Mucosa of descending colon (tissue), 3 donors: ENCODE data around the gene UGT1A6. TPM values are rescaled to one million over a fixed set of nuclear protein-coding genes. Genes with fewer than 3 reads are reported as not detected.

Source experiments
- ATAC-seq: fragments of 200-7000 bp; cut with Tn5 transposase; one replicate; pipeline ENCODE4 v1.9.1; 2020; ENCODE audit warnings: mild to moderate bottlenecking, moderate library complexity
- DNase-seq, 3 donors: peaks; one replicate each; pipeline ENCODE4 v3.0.0-alpha.2; 2020
- H3K36me3 ChIP-seq: fragments of 200-600 bp; one replicate; pipeline ENCODE4 v1.8.0; 2021; ENCODE audit warnings: low read depth, mild to moderate bottlenecking
- H3K4me1 ChIP-seq: fragments of 200-600 bp; one replicate; pipeline ENCODE4 v1.8.0; 2021; ENCODE audit warnings: low read depth, mild to moderate bottlenecking
- H3K4me3 ChIP-seq: fragments of 200-600 bp; one replicate; pipeline ENCODE4 v1.8.0; 2021; ENCODE audit warnings: mild to moderate bottlenecking
- H3K9me3 ChIP-seq: fragments of 200-600 bp; one replicate; pipeline ENCODE4 v1.8.0; 2021; ENCODE audit warnings: mild to moderate bottlenecking
- CTCF ChIP-seq: fragments of 200-600 bp; IDR thresholded peaks from one replicate; pipeline ENCODE4 v1.8.0; 2022; ENCODE audit warnings: antibody characterized with exemption, mild to moderate bottlenecking
- intact Hi-C, 2 donors: fragments of 100-400 bp; cut with DNase I in 1 of 2; cut with micrococcal nuclease in 1 of 2; formaldehyde crosslinking; loops; one replicate each; pipeline versions ENCODE4 v1.11.0 to v1.11.1; 2022; cut with DNase I, micrococcal nuclease
- total RNA-seq, 3 donors: library from RNA; stranded (reverse); fragmentation: NEBNext Ultra II Directional in 2 of 3; extraction: Animal tissue kit (Norgen Biotek cat#: 25700) in 2 of 3; gene quantifications; one replicate each; pipeline versions ENCODE4 v1.2.1 to v1.2.4, GENCODE V29; 2021 to 2023
- donor health status: DM: no; HTN: no; CAD: no; lungs with moderate emphysema.
- donor health status: DM: no; HTN: no; CAD: no.
- donor health status: DM: no; HTN: yes; CAD: no.

UGT1A6 gene
- total RNA-seq, 3 donors from 2014 or later, result 8.5 to 19.3 (median 8.7) TPM

GRCh38 chr2:233795735-233796171 lies 103.1 kb downstream of the UGT1A6 start:
- no peak for TF ChIP-seq CTCF
- no peak for DNase-seq
- no peak for ATAC-seq
- Histone ChIP-seq H3K4me3 (no peak overlapping the region), H3K9me3 (no peaks in the 10 kb centered on the region), H3K36me3 (no peaks in the 10 kb centered on the region), H3K4me1 (no peaks in the 10 kb centered on the region)
- intact Hi-C loops, result no loop called here

GRCh38 chr2:233796254-233796653 lies 103.6 kb downstream of the UGT1A6 start:
- Histone ChIP-seq H3K9me3 (no peaks in the 10 kb centered on the region), H3K4me1 (no peaks in the 10 kb centered on the region), H3K36me3 (no peaks in the 10 kb centered on the region), H3K4me3 (no peak overlapping the region)
- DNase-seq, result no peak
- ATAC-seq, result no peak
- intact Hi-C loops, result no loop called here
- TF ChIP-seq CTCF, result no peak

- ATAC-seq (no peak), DNase-seq (no peak)
- Histone ChIP-seq H3K4me1 (no peaks in the 10 kb centered on the region), H3K9me3 (no peaks in the 10 kb centered on the region), H3K36me3 (no peaks in the 10 kb centered on the region), H3K4me3 (no peak overlapping the region)
- intact Hi-C loops, result no loop called here
- TF ChIP-seq CTCF, result no peak
Observed at GRCh38 chr2:233798335-233799086, 105.8 kb downstream of the UGT1A6 start.

DNA sequence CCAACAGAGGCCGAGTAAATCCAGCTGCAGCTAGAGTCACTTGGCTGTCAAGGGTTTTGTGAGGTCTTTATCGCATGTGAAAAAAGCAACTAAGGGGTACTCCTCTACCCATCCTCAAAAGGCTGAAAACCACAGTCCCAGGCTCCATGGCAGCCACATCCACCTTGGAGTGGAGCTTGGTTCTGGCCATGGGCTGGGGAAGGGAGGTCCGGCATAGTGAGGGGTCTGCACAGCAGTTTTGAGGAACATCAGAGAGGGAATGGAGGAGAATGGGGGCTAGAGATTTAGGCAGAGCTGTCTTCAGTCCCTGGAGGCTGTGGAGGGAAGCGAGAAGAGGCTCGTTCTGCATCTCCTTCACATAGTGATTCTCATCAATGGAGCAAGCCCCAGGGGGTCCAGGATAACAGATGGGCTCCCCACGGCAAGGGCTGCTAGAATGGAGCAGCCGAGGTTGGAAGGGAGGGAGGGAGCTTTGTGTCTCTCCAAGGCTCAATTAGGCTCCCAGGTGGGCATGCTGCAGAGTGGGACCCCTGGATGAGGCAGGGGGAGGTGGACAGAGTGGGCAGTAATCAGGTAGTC lies 106.5 kb downstream of the UGT1A6 start:
- intact Hi-C loops, result no loop called here
- ATAC-seq (no peak), DNase-seq (no peak)
- Histone ChIP-seq H3K4me3 (no peak overlapping the region), H3K36me3 (no peaks in the 10 kb centered on the region), H3K9me3 (no peaks in the 10 kb centered on the region), H3K4me1 (no peaks in the 10 kb centered on the region)
- TF ChIP-seq CTCF, result no peak

GRCh38 chr2:233799716-233800115 lies 107.0 kb downstream of the UGT1A6 start:
- H3K36me3 ChIP-seq, result no peaks in the 10 kb centered on the region
- no peak for DNase-seq
- no peak overlapping the region for H3K4me3 ChIP-seq
- no peak for TF ChIP-seq CTCF
- ATAC-seq, result no peak
- no peaks in the 10 kb centered on the region for H3K9me3 ChIP-seq
- no peaks in the 10 kb centered on the region for H3K4me1 ChIP-seq
- intact Hi-C loops, result no loop called here
